Testis (tissue), 3 donors: ENCODE measurements around the gene SH3GL1. TPM values are rescaled to one million over a fixed set of nuclear protein-coding genes. Genes with fewer than 3 reads are reported as not detected.

Source experiments
- DNase-seq: peaks from one replicate; pipeline ENCODE4 v3.0.0-alpha.2; 2019
- H3K27ac ChIP-seq, 2 donors: fragments of 200-600 bp; sonication (generic); one replicate each; pipeline ENCODE4 v1.5.1; 2019
- H3K27me3 ChIP-seq: fragments of 200-600 bp; sonication (generic); one replicate; pipeline ENCODE4 v1.5.1; 2019
- H3K36me3 ChIP-seq: fragments of 200-600 bp; sonication (generic); one replicate; pipeline ENCODE4 v1.5.1; 2017; ENCODE audit warnings: low read depth; ENCODE audit errors: missing control alignments
- H3K4me1 ChIP-seq: fragments of 200-600 bp; sonication (generic); one replicate; pipeline ENCODE4 v1.5.1; 2019
- H3K4me3 ChIP-seq, 2 donors: fragments of 200-600 bp; sonication (generic); one replicate each; pipeline ENCODE4 v1.5.1; 2017 to 2019
- H3K9me3 ChIP-seq: fragments of 200-600 bp; sonication (generic); one replicate; pipeline ENCODE4 v1.5.1; 2017
- CTCF ChIP-seq, 3 experiments: fragments of 450-650 bp in 2 of 3; fragments of 200-600 bp in 1 of 3; sonication (generic) in 1 of 3; IDR thresholded peaks; one replicate each; pipeline ENCODE4 v1.5.1; 2016 to 2019; ENCODE audit warnings: antibody characterized with exemption in 3 of 3, mild to moderate bottlenecking in 2 of 3, moderate library complexity in 1 of 3
- POLR2A ChIP-seq: fragments of 450-650 bp; IDR thresholded peaks from one replicate; pipeline ENCODE4 v1.6.1; 2017; ENCODE audit warnings: antibody characterized with exemption, mild to moderate bottlenecking, moderate library complexity
- WGBS, 2 donors: methylation state at CpG; one replicate each; pipeline ENCODE4 v1.1.5; 2018; 5-methylcytosine and 5-hydroxymethylcytosine counted together
- intact Hi-C: fragments of 100-400 bp; cut with DNase I; formaldehyde crosslinking; loops from one replicate; pipeline ENCODE4 v1.15.1; 2023; ENCODE audit warnings: low total_unique reads
- polyA plus RNA-seq: library from polyadenylated mRNA; stranded (reverse); fragments of 350-450 nt; fragmentation: Illumina TruSeq; extraction: RNeasy Lipid Tissue Mini Kit (QIAGEN cat#74804); gene quantifications from one replicate; pipeline ENCODE4 v1.2.3, GENCODE V29; 2014; ENCODE audit warnings: low read depth, low replicate concordance; ENCODE audit not compliant: insufficient read depth
- total RNA-seq, 2 donors: library from RNA; depleted of rRNA; stranded (reverse); fragments of >200 nt; gene quantifications; one replicate each; pipeline ENCODE4 v1.2.3, GENCODE V29; 2016

Gene SH3GL1
- total and polyA plus RNA-seq, 3 donors from 2014 or later = 41.6 to 53.4 (median 47.3) TPM

DNA sequence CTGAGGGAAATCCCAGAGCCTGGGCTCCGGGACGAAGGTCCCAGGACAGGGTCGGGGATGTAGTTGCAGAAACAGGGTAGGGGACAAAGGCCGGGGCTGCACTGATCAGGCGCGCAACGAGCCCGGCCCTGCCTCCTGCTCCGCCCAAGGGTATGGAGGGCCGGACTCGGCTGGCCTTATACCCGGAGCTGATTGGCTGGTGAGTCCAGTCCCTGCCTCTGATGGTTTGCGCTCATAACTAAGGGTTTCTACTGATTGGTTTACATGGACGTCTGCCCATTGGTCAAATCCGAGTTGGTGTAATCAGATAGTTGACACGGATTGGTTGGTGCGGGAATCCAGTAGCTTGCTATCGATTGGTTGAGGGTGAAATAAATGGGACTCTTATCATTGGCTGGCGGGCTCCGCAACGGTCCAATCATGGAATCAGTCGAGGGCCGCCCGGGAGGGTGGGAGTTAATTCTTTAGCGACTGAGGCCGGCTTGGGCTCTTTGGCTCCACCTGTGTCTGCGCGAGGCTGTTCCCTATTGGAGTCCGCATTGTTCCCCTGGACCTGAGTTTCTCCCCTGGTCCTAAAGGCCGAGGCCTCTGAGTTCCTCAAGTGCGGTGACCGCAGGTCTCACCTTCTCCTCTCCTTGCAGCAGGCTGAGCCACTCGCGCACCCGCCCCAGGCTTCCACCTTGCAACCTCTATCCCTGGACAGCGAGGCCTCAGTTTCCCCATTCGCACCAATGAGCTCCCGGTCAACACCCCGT lies 57.6 kb downstream of the SH3GL1 start:
- peaks cover 14% of the 10 kb centered on the region for H3K4me1 ChIP-seq
- H3K36me3 ChIP-seq = no peaks in the 10 kb centered on the region
- H3K27me3 ChIP-seq = no peaks in the 10 kb centered on the region
- WGBS, 2 donors = 0% methylated on average over 30 to 39 of the region's 39 CpGs
- intact Hi-C loops = no loop called here
- DNase-seq = peak; percentile 99
- peak overlapping the region; percentile 75 to 79 for H3K4me3 ChIP-seq
- peak in 1 of 3 experiments; percentile 7 for TF ChIP-seq CTCF (IDR thresholded peaks at IDR 0.05)
- peak; percentile 83 for TF ChIP-seq POLR2A
- H3K27ac ChIP-seq = peak overlapping the region; percentile 92 to 95
- H3K9me3 ChIP-seq = no peaks in the 10 kb centered on the region

GRCh38 chr19:4342314-4342614 lies 58.1 kb downstream of the SH3GL1 start:
- Histone ChIP-seq H3K36me3 (no peaks in the 10 kb centered on the region), H3K9me3 (no peaks in the 10 kb centered on the region), H3K4me1 (peaks cover 14% of the 10 kb centered on the region), H3K27me3 (no peaks in the 10 kb centered on the region), H3K4me3 (peak overlapping the region; percentile 46 to 79), H3K27ac (peak overlapping the region; percentile 92 to 95)
- TF ChIP-seq CTCF (IDR thresholded peaks at IDR 0.05) (no peak), POLR2A (no peak)
- intact Hi-C loops = no loop called here
- DNase-seq = no peak
- 2 to 5% methylated on average over 9 to 10 of the region's 10 CpGs for whole genome bisulfite sequencing, 2 donors

GRCh38 chr19:4338441-4339355 lies 61.6 kb downstream of the SH3GL1 start, which contains the start of gene STAP2:
STAP2 (minus strand) TSS chr19:4338827; CDS start chr19:4338753, 74 bp downstream.
- peaks cover 7% of the 10 kb centered on the region for H3K4me1 ChIP-seq
- peak; percentile 51 for DNase-seq
- no peak for TF ChIP-seq CTCF (IDR thresholded peaks at IDR 0.05)
- no peak for TF ChIP-seq POLR2A
- H3K36me3 ChIP-seq = no peaks in the 10 kb centered on the region
- no peaks in the 10 kb centered on the region for H3K27me3 ChIP-seq
- intact Hi-C loops = no loop called here
- peak within 1 kb of the TSS; percentile 45 to 48 for H3K27ac ChIP-seq
- no peaks in the 10 kb centered on the region for H3K9me3 ChIP-seq
- peak within 1 kb of the TSS; percentile 32 to 43 for H3K4me3 ChIP-seq
- WGBS, 2 donors = 54 to 55% methylated on average over 24 to 25 of the region's 27 CpGs

- Histone ChIP-seq H3K4me3 (peak overlapping the region; percentile 32 to 43), H3K9me3 (no peaks in the 10 kb centered on the region), H3K4me1 (peaks cover 7% of the 10 kb centered on the region), H3K27me3 (no peaks in the 10 kb centered on the region), H3K36me3 (no peaks in the 10 kb centered on the region), H3K27ac (peak overlapping the region; percentile 45 to 48)
- no peak for DNase-seq
- intact Hi-C loops = no loop called here
- no peak for TF ChIP-seq POLR2A
- TF ChIP-seq CTCF (IDR thresholded peaks at IDR 0.05) = no peak
- 29 to 47% methylated on average over 14 of the region's 14 CpGs for WGBS, 2 donors
Measured at GRCh38 chr19:4337906-4338440, 62.4 kb downstream of the SH3GL1 start.
